Activated naive CD8-positive, alpha-beta T cell (primary cell): ENCODE data around the gene TBX21.

Experiments
- H3K27ac Mint-ChIP-seq: one replicate; pipeline ENCODE4 v1.8.0; 2021; ENCODE audit warnings: mixed read lengths
- H3K27me3 Mint-ChIP-seq: one replicate; pipeline ENCODE4 v1.8.0; 2021; ENCODE audit warnings: mixed read lengths
- H3K36me3 Mint-ChIP-seq: one replicate; pipeline ENCODE4 v1.8.0; 2021; ENCODE audit warnings: mixed read lengths
- H3K4me1 Mint-ChIP-seq: one replicate; pipeline ENCODE4 v1.8.0; 2021; ENCODE audit warnings: low read depth, mixed read lengths
- H3K4me3 Mint-ChIP-seq: one replicate; pipeline ENCODE4 v1.8.0; 2021; ENCODE audit warnings: mild to moderate bottlenecking, mixed read lengths
- H3K9me3 Mint-ChIP-seq: one replicate; pipeline ENCODE4 v1.8.0; 2021; ENCODE audit warnings: low read depth, mixed read lengths

Gene TBX21

GRCh38 chr17:47694581-47695428, 38.2 kb upstream of the TBX21 start:
- H3K4me3 Mint-ChIP-seq = peak overlapping the region; percentile 88
- H3K9me3 Mint-ChIP-seq = no peaks in the 10 kb centered on the region
- no peaks in the 10 kb centered on the region for H3K27me3 Mint-ChIP-seq
- peak overlapping the region; percentile 91 for H3K27ac Mint-ChIP-seq
- H3K4me1 Mint-ChIP-seq = peaks cover 57% of the 10 kb centered on the region
- H3K36me3 Mint-ChIP-seq = peaks cover 4% of the 10 kb centered on the region

DNA sequence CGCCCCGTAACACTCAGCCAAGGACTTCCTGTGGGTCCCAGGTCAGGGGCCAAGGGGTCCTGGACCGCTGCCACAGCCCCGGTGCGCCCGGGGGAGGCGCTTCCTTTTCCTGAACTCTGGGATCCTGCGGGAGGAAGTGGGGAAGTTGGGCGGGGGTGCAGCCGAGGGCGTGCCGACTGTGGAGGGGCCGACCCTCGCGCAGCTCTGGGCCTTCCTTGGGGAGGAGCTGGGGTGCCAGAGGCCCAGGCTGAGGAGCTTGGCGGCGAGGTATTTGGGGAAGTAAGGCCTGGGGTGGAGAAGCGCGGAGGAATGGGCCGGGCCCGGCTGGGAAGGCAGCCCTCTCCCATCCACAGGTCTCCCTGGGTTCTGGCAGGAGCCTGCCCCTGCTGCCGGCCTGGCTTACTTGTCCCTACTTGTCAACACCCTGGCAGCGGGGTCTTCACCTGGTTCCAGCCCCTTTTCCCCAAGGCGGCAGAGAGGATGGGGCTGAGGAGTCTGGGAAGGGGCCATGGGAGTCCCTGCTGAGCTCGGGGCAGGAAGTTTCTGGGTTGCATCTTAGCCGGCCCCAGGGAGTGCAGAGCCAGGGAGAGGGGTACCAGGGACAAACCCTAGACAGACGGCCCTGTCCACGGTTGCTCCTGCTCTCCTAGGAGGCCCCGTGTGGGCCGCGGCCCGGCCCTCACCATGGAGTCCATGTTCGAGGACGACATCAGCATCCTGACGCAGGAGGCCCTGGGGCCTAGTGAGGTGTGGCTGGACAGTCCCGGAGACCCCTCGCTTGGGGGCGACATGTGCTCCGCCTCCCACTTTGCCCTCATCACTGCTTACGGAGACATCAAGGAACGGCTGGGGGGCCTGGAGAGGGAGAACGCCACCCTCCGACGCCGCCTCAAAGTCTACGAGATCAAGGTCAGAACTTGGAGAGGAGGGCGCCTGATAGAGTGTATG, 37.3 kb upstream of the TBX21 start:
- Mint-ChIP-seq H3K4me1 (peaks cover 57% of the 10 kb centered on the region), H3K4me3 (peak overlapping the region; percentile 88), H3K9me3 (no peaks in the 10 kb centered on the region), H3K36me3 (peaks cover 4% of the 10 kb centered on the region), H3K27ac (peak overlapping the region; percentile 91), H3K27me3 (no peaks in the 10 kb centered on the region)

DNA sequence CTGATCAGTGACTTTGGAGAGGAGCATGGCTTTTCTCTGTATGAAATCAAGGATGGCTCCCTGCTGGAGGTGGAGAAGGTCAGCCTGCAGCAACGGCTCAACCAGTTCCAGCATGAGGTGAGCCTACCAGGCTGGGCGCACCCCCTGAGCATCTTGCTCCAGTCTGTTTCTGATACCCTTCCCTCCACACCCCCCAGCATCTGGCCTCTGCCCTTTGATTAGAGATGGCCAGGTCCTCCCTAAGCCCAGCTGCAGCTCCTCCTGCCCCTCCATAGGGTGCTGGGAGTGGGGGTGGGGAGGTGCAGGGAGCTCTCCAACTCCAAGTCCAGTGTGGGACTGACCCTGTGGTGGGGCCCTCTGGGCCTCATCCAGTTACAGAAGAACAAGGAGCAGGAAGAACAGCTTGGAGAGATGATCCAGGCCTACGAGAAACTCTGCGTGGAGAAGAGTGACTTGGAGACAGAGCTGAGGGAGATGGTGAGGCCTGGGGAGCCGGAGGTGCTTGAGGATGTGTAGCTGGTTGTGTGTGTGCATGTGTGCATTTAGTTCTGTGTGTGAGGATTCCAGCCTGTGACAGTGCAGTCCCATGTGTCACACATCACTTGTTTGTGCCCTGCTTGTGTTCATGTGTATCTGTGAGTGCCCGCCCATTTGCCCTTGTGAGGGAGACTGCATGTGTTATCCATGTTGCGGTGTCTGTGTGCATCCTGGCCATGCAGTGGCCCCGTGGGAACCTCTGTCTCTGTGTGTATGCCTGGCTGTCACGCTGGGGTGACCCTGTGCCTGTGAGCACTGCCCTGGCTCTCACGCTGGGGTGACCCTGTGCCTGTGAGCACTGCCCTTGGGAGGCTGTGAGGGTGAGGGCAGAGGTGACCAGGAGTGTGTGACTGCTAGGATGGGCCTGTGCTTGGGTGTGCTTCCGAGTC, 36.1 kb upstream of the TBX21 start:
- H3K27me3 Mint-ChIP-seq = no peaks in the 10 kb centered on the region
- peaks cover 6% of the 10 kb centered on the region for H3K36me3 Mint-ChIP-seq
- no peaks in the 10 kb centered on the region for H3K9me3 Mint-ChIP-seq
- peak overlapping the region; percentile 88 for H3K4me3 Mint-ChIP-seq
- peak overlapping the region; percentile 73 for H3K27ac Mint-ChIP-seq
- H3K4me1 Mint-ChIP-seq = peaks cover 63% of the 10 kb centered on the region

- Mint-ChIP-seq H3K36me3 (peaks cover 6% of the 10 kb centered on the region), H3K4me3 (peak overlapping the region; percentile 65)
Measured at GRCh38 chr17:47697906-47698711, 34.9 kb upstream of the TBX21 start.

GRCh38 chr17:47698749-47699535, 34.1 kb upstream of the TBX21 start:
- Mint-ChIP-seq H3K4me3 (peak overlapping the region; percentile 65), H3K27me3 (no peaks in the 10 kb centered on the region), H3K36me3 (peaks cover 6% of the 10 kb centered on the region), H3K27ac (peak overlapping the region; percentile 82), H3K4me1 (peaks cover 63% of the 10 kb centered on the region), H3K9me3 (no peaks in the 10 kb centered on the region)

More at GRCh38 chr17:47697906-47698711, 34.9 kb upstream of the TBX21 start:
- Mint-ChIP-seq H3K9me3 (no peaks in the 10 kb centered on the region), H3K27me3 (no peaks in the 10 kb centered on the region), H3K4me1 (peaks cover 59% of the 10 kb centered on the region), H3K27ac (peak overlapping the region; percentile 82)

DNA sequence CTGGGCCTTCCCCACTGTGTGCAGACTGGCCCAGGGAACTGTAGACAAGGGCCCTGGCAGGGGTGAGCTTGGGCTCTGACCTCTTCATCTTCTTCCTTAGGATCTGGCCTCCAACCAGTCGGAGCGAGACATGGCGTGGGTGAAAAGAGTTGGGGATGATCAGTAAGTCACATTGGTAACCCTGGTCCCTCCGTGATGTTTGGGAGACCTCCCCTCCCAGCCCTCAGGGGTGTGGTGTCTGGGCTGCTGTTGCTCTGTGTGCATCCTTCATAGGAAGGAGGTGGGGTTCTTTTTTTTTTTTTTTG, 33.5 kb upstream of the TBX21 start:
- Mint-ChIP-seq H3K4me1 (peaks cover 69% of the 10 kb centered on the region), H3K4me3 (peak overlapping the region; percentile 67)

GRCh38 chr17:47700471-47701449, 32.3 kb upstream of the TBX21 start:
- Mint-ChIP-seq H3K4me3 (peak overlapping the region; percentile 52), H3K9me3 (no peaks in the 10 kb centered on the region), H3K27me3 (no peaks in the 10 kb centered on the region), H3K36me3 (peaks cover 8% of the 10 kb centered on the region), H3K27ac (peak overlapping the region; percentile 83), H3K4me1 (peaks cover 73% of the 10 kb centered on the region)

More for the DNA sequence above, 33.5 kb upstream of the TBX21 start:
- Mint-ChIP-seq H3K27ac (peak overlapping the region; percentile 64), H3K27me3 (no peaks in the 10 kb centered on the region), H3K9me3 (no peaks in the 10 kb centered on the region), H3K36me3 (peaks cover 6% of the 10 kb centered on the region)

DNA sequence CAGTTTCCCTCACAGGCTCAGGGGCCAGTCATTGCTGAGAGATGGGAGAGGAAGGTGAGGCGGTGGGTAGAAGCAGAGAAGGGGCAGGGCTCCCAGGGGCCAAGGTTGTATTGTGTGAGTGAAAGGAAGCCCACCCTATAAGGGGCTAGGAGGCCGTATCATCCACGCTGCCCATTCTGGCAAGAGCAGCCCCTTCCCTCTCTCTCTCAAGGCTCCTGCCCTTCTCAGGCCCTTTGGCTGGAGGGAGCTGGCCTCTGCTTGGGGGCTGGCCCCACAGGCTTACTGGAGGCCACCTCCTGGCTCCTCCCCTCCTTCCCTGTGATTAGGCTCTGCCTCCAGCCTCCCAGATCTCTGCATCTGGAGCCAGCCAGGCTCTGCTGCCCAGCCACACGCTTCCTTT, 31.4 kb upstream of the TBX21 start:
- Mint-ChIP-seq H3K4me1 (peaks cover 77% of the 10 kb centered on the region), H3K27ac (peak overlapping the region; percentile 83), H3K9me3 (no peaks in the 10 kb centered on the region), H3K4me3 (peak overlapping the region; percentile 52), H3K27me3 (no peaks in the 10 kb centered on the region), H3K36me3 (peaks cover 8% of the 10 kb centered on the region)

DNA sequence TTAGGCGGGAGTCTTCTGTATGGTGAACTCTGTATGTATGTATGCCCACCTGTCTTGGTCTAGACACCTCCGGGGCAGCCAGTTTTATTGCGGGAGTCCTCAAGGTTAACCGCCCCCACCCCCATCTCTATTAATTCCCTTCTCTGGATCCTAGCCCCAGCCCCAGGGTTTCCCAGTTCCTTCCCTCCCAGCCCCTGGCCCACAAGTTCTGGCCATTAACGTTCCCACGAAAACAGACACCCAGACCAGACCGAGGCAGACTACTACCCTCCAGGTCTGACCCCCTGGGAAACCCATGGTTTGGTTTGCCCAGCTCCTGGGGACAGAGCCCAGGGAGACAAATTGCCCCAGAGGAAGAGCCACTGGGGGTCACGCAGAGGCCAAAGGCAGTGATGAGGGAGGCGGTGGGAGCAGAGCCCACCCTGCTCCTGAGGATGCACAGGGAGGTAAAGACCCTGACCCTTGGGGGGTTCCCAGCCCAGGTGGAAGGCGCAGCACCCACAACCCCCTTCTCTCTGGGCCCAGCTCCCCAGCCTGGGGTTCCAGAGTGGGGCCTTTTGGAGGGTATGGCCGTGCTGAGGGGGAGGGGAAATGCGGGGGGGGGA, 30.5 kb upstream of the TBX21 start:
- H3K36me3 Mint-ChIP-seq = peaks cover 6% of the 10 kb centered on the region
- peaks cover 78% of the 10 kb centered on the region for H3K4me1 Mint-ChIP-seq
- H3K27me3 Mint-ChIP-seq = no peaks in the 10 kb centered on the region
- H3K4me3 Mint-ChIP-seq = peak overlapping the region; percentile 51
- H3K27ac Mint-ChIP-seq = peak overlapping the region; percentile 83
- H3K9me3 Mint-ChIP-seq = no peaks in the 10 kb centered on the region

- Mint-ChIP-seq H3K4me3 (peak overlapping the region; percentile 82), H3K27me3 (no peaks in the 10 kb centered on the region), H3K27ac (peak overlapping the region; percentile 94), H3K4me1 (peaks cover 78% of the 10 kb centered on the region), H3K36me3 (peaks cover 6% of the 10 kb centered on the region), H3K9me3 (no peaks in the 10 kb centered on the region)
Measured at GRCh38 chr17:47703191-47703591, 29.8 kb upstream of the TBX21 start.

- Mint-ChIP-seq H3K36me3 (peaks cover 6% of the 10 kb centered on the region), H3K27ac (peak overlapping the region; percentile 94), H3K4me1 (peaks cover 74% of the 10 kb centered on the region), H3K4me3 (peak overlapping the region; percentile 82), H3K27me3 (no peaks in the 10 kb centered on the region), H3K9me3 (no peaks in the 10 kb centered on the region)
Measured at GRCh38 chr17:47703671-47704070, 29.4 kb upstream of the TBX21 start.

DNA sequence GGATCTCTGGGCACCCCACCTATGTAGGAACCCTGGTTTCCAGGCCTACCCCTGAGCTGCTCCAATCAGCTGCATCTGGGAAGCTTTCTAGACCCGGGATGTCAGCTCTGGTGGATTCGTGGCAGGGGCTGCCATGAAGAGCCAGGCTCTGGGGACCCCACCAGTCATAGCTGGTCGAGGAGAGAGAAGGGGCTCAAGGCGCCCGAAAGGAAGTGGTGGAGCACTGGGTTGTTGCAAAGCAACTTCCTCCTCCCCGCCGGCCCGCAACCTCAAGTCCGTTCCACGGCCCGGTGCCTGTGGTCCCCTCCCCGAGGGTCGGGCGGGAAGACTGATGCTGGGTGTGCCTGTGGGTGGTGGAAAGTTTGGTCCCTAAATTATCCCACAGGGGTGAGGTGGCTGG, 28.9 kb upstream of the TBX21 start:
- H3K27ac Mint-ChIP-seq = peak overlapping the region; percentile 94
- H3K4me1 Mint-ChIP-seq = peaks cover 70% of the 10 kb centered on the region
- no peaks in the 10 kb centered on the region for H3K9me3 Mint-ChIP-seq
- peak overlapping the region; percentile 82 for H3K4me3 Mint-ChIP-seq
- H3K36me3 Mint-ChIP-seq = peaks cover 6% of the 10 kb centered on the region
- H3K27me3 Mint-ChIP-seq = no peaks in the 10 kb centered on the region
